CD14-positive monocyte (primary cell): ENCODE measurements around the gene CNTNAP5. TPM values are rescaled to one million over a fixed set of nuclear protein-coding genes. Genes with fewer than 3 reads are reported as not detected.

Experiments
- DNase-seq, 3 donors: peaks; one replicate each; pipeline ENCODE4 v3.0.0-alpha.2; 2011 to 2022
- H2AFZ ChIP-seq: 2 replicates; pipeline ENCODE4 v1.6.0; 2012; ENCODE audit warnings: mild to moderate bottlenecking, low read depth, low read length, inconsistent platforms; ENCODE audit not compliant: insufficient read depth, poor library complexity, severe bottlenecking
- H3K27ac ChIP-seq, 2 donors: 1 replicate in 1 of 2; 2 replicates in 1 of 2; pipeline ENCODE4 v1.5.1; 2012 to 2013; ENCODE audit warnings: low read length in 2 of 2, control low read depth in 1 of 2, inconsistent platforms in 1 of 2, low read depth in 1 of 2, mild to moderate bottlenecking in 1 of 2
- H3K27me3 ChIP-seq, 2 donors: one replicate each; pipeline versions ENCODE4 v1.6.0 to v1.6.1; 2011 to 2013; ENCODE audit warnings: low read length in 2 of 2; ENCODE audit not compliant: control insufficient read depth in 2 of 2, insufficient read depth in 2 of 2
- H3K36me3 ChIP-seq, 2 donors: replicated peaks in 1 of 2; 1 replicate in 1 of 2; 2 replicates in 1 of 2; pipeline versions ENCODE4 v1.5.1 to v1.6.1; 2012 to 2013; ENCODE audit warnings: low read length in 2 of 2, control low read depth in 1 of 2, inconsistent platforms in 1 of 2, mild to moderate bottlenecking in 1 of 2; ENCODE audit not compliant: insufficient read depth in 2 of 2, control insufficient read depth in 1 of 2
- H3K4me1 ChIP-seq, 2 donors: 1 replicate in 1 of 2; 2 replicates in 1 of 2; pipeline versions ENCODE4 v1.5.1 to v1.6.1; 2012 to 2013; ENCODE audit warnings: low read length in 2 of 2, control low read depth in 1 of 2, inconsistent platforms in 1 of 2, mild to moderate bottlenecking in 1 of 2, moderate library complexity in 1 of 2; ENCODE audit not compliant: insufficient read depth in 2 of 2, control insufficient read depth in 1 of 2
- H3K4me2 ChIP-seq: replicated peaks from 2 replicates; pipeline ENCODE3; 2012; ENCODE audit warnings: low read length, moderate library complexity, mild to moderate bottlenecking; ENCODE audit not compliant: poor library complexity, severe bottlenecking; ENCODE audit errors: extremely low read depth
- H3K4me3 ChIP-seq, 3 experiments: fragments of 200-600 bp in 1 of 3; sonication (generic) in 1 of 3; replicated peaks in 1 of 3; 1 replicate in 2 of 3; 2 replicates in 1 of 3; pipeline ENCODE4 v1.5.1; 2011 to 2013; ENCODE audit warnings: low read length in 3 of 3, mild to moderate bottlenecking in 3 of 3, control low read depth in 2 of 3, low read depth in 2 of 3, inconsistent platforms in 1 of 3, moderate library complexity in 1 of 3
- H3K79me2 ChIP-seq: 2 replicates; pipeline ENCODE4 v1.6.0; 2012; ENCODE audit warnings: mild to moderate bottlenecking, control low read depth, inconsistent platforms, low read length, moderate library complexity; ENCODE audit not compliant: insufficient read depth
- H3K9ac ChIP-seq: 2 replicates; pipeline ENCODE4 v1.6.0; 2017; ENCODE audit warnings: low read length, mild to moderate bottlenecking; ENCODE audit not compliant: insufficient read depth, poor library complexity, severe bottlenecking
- H3K9me3 ChIP-seq, 2 donors: replicated peaks in 1 of 2; 1 replicate in 1 of 2; 2 replicates in 1 of 2; pipeline versions ENCODE4 v1.5.1 to v1.6.1; 2012 to 2013; ENCODE audit warnings: low read length in 2 of 2, control low read depth in 1 of 2; ENCODE audit not compliant: control insufficient read depth in 1 of 2, insufficient read depth in 1 of 2
- H4K20me1 ChIP-seq: 2 replicates; pipeline ENCODE4 v1.6.0; 2012; ENCODE audit warnings: mild to moderate bottlenecking, low read length, control low read depth, moderate library complexity; ENCODE audit not compliant: insufficient read depth
- H3K27ac Mint-ChIP-seq, 7 donors: one replicate each; pipeline ENCODE4 v1.8.0; 2020; ENCODE audit warnings: mild to moderate bottlenecking in 7 of 7, mixed read lengths in 7 of 7, moderate library complexity in 6 of 7, inconsistent platforms in 2 of 7
- H3K27me3 Mint-ChIP-seq, 3 donors: one replicate each; pipeline ENCODE4 v1.8.0; 2021 to 2022; ENCODE audit warnings: low read depth in 3 of 3, mild to moderate bottlenecking in 3 of 3, mixed read lengths in 3 of 3, moderate library complexity in 3 of 3, inconsistent platforms in 1 of 3
- H3K36me3 Mint-ChIP-seq, 2 donors: one replicate each; pipeline ENCODE4 v1.8.0; 2020; ENCODE audit warnings: mixed read lengths in 2 of 2, inconsistent platforms in 1 of 2, mild to moderate bottlenecking in 1 of 2
- H3K4me1 Mint-ChIP-seq: one replicate; pipeline ENCODE4 v1.8.0; 2020; ENCODE audit warnings: mild to moderate bottlenecking, mixed read lengths
- H3K4me3 Mint-ChIP-seq, 2 donors: one replicate each; pipeline ENCODE4 v1.8.0; 2020; ENCODE audit warnings: mild to moderate bottlenecking in 2 of 2, mixed read lengths in 2 of 2, moderate library complexity in 1 of 2
- H3K9me3 Mint-ChIP-seq, 7 donors: one replicate each; pipeline ENCODE4 v1.8.0; 2020 to 2022; ENCODE audit warnings: mixed read lengths in 7 of 7, mild to moderate bottlenecking in 6 of 7, moderate library complexity in 6 of 7, inconsistent platforms in 2 of 7
- CTCF ChIP-seq: fragments of 200-600 bp; IDR thresholded peaks from one replicate; pipeline ENCODE4 v1.8.0; 2022; ENCODE audit warnings: antibody characterized with exemption, mild to moderate bottlenecking
- WGBS: methylation state at CpG from one replicate; pipeline ENCODE4 v1.1.5; 2013; ENCODE audit warnings: missing lambda C conversion rate; ENCODE audit not compliant: insufficient coverage; 5-methylcytosine and 5-hydroxymethylcytosine counted together
- intact Hi-C, 2 donors: fragments of 100-400 bp; cut with micrococcal nuclease; formaldehyde crosslinking; loops; one replicate each; pipeline versions ENCODE4 v1.15.0 to v1.15.1; 2023
- polyA plus RNA-seq, 3 donors: library from polyadenylated mRNA; depleted of rRNA in 1 of 3; unstranded in 2 of 3; stranded (reverse) in 1 of 3; fragments of 300-500 nt in 2 of 3; fragments of >200 nt in 1 of 3; fragmentation: Illumina TruSeq in 2 of 3; gene quantifications; 1 replicate in 2 of 3; 2 replicates in 1 of 3; pipeline ENCODE4 v1.2.3, GENCODE V29; 2012 to 2021

Gene CNTNAP5
- polyA plus RNA-seq, 3 donors: not detected

GRCh38 chr2:124798551-124798950 lies 773.5 kb downstream of the CNTNAP5 start:
- no peak for DNase-seq
- no peaks in the 10 kb centered on the region for H3K36me3 Mint-ChIP-seq
- no peaks in the 10 kb centered on the region for H3K4me1 Mint-ChIP-seq
- Histone ChIP-seq H3K9me3 (no peaks in the 10 kb centered on the region), H3K4me3 (no peak overlapping the region), H3K4me1 (no peaks in the 10 kb centered on the region), H3K36me3 (no peaks in the 10 kb centered on the region), H3K79me2 (no peaks in the 10 kb centered on the region), H3K9ac (no peak overlapping the region), H2AFZ (no peak overlapping the region), H3K4me2 (no peak overlapping the region), H4K20me1 (no peaks in the 10 kb centered on the region), H3K27ac (no peak overlapping the region), H3K27me3 (no peaks in the 10 kb centered on the region)
- WGBS: no CpG with 5 or more reads among the region's 1 CpG
- intact Hi-C loops: no loop called here
- TF ChIP-seq CTCF: no peak
- no peaks in the 10 kb centered on the region for H3K27me3 Mint-ChIP-seq
- H3K27ac Mint-ChIP-seq: no peak overlapping the region
- no peak overlapping the region for H3K4me3 Mint-ChIP-seq
- peaks cover 0 to 2% (median 0%) of the 10 kb centered on the region in 7 donors for H3K9me3 Mint-ChIP-seq

GRCh38 chr2:124804014-124804940 lies 779.2 kb downstream of the CNTNAP5 start:
- Histone ChIP-seq H2AFZ (no peak overlapping the region), H4K20me1 (no peaks in the 10 kb centered on the region), H3K4me1 (no peaks in the 10 kb centered on the region), H3K4me3 (no peak overlapping the region), H3K9ac (no peak overlapping the region), H3K27me3 (no peaks in the 10 kb centered on the region), H3K9me3 (no peaks in the 10 kb centered on the region), H3K79me2 (no peaks in the 10 kb centered on the region), H3K36me3 (no peaks in the 10 kb centered on the region), H3K4me2 (no peak overlapping the region), H3K27ac (no peak overlapping the region)
- H3K36me3 Mint-ChIP-seq: no peaks in the 10 kb centered on the region
- H3K27me3 Mint-ChIP-seq: no peaks in the 10 kb centered on the region
- H3K27ac Mint-ChIP-seq: no peak overlapping the region
- WGBS: 75% methylated on average over 4 of the region's 5 CpGs
- peak in 2 of 3 donors; percentile 19 to 20 for DNase-seq
- H3K9me3 Mint-ChIP-seq: peaks cover 0 to 2% (median 0%) of the 10 kb centered on the region in 7 donors
- peak; percentile 72 for TF ChIP-seq CTCF
- intact Hi-C loops: no loop called here
- H3K4me1 Mint-ChIP-seq: no peaks in the 10 kb centered on the region
- H3K4me3 Mint-ChIP-seq: no peak overlapping the region
